SW 1271 (cell line): Measurements from ENCODE around the gene RNF17.

Source experiments
- DNase-seq, 2 experiments: peaks; one replicate each; lab custom pipeline; 2025; lab: John Stamatoyannopoulos, UW

The RNF17 gene

DNA sequence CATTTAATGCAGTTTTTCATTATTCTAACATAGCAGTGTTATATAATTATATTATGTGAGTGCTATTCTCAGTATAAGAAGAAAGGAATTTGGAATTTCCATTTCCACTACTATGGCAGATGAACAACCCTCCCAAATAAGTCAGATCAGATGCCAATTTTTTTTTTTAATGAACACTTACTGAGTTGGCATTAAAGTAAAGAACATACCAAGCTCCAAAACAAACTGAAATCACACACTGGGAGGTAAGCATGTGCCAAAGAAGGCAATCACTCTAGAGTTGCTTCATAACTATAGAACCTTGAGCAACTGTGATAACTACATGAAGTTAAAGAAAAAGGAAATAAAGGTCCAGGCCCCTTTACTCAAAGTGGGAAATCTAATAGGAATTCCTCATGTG is 90.3 kb downstream of the RNF17 start:
- DNase-seq = no peak

DNA sequence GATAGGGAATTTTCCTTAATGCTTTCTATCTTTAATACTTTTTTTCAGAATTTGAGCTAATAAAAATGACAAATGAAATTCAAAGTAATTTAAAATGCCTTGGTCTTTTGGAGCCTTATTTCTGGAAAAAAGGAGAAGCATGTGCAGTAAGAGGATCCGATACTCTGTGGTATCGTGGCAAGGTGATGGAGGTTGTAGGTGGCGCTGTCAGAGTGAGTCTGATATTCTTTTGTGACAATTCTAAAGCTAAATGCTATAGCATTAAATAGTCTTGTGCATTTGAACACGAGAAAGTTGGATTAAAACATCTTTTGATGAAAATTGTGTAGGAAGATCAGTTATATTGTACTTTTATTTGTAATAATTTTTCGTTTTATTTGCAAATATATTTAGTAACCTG is 95.0 kb downstream of the RNF17 start:
- DNase-seq = no peak

DNA sequence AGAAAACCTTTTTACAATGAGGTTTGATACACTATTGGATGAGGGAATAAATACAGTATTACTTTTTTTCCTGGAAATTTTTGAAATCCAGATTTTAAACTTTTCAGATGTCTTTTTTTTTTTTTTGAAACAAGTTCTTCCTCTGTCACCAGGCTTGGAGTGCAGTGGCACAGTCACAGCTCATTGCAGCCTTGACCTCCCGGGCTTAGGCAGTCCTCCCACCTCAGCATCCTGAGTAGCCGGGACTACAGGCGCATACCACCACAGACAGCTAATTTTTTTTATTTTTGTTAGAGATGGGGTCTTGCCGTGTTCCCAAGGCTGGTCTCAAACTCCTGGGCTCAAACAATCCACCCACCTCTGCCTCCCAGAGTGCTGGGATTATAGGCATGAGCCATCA is 96.8 kb downstream of the RNF17 start:
- DNase-seq = no peak

DNA sequence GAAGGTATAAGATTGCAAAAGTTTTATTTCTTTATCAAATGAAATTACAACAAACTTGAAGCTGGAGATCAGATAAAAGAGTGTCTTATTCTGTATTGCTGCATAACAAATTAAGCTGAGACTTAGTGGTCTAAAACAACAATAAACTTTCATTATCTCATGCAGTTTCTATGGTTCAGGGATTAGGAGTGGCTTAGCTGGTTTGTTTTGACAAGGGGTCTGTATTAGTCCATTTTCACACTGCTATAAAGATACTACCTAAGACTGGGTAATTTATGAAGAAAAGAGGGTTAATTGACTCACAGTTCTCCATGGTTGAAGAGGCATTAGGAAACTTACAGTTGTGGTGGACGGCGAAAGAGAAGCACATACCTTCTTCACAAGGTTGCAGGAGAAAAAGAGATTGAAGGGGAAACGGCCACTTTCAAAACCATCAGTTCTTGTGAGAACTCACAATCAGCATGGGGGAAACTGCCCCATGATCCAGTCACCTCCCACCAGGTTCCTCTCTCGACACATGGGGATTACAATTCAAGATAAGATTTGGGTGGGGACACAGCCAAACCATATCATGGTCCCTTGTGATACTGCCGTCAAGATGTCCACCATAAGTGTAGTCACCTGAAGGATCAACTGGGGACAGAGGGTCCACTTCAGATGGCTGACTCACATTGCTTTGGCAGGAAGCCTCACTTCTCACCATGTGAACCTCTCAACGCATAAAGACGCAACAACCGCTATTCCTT is 97.8 kb downstream of the RNF17 start:
- no peak for DNase-seq

DNA sequence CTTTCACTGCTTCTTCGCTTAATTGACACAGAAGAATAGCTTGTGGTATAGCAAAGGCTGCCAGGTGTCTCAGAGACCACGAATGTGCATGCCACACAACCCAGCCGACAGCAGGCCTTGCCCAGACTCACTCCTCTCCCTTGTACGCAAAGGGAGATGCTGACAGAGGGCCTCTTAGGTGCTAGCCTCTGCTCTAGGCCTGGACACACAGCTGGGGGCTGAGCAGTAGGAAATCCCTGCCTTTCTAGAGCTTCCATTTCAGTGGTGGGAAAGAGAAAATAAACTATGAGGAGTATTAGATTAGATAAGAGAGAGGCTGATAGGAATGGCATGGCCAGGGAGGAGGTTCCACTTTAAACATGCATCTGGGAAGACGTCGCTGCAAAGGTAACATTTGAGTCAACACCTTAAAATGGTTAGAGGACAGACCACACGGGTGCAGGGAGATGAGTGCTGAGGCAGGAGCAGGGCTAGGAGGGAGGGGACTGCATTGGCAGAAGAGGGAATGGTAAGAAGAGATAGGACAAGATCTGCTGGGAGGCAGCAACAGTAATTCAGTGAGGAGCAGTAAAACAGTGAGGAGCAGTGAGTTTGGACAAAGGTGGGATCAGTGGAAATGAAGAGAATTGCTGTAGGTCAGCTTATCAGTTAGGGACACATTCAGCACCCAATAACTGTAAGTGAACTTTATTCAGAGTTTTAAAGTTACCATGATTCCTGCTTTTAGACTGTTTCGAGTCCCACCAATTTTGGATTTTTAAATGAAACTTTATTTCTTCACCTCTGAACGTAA is 100.0 kb downstream of the RNF17 start:
- no peak for DNase-seq

DNA sequence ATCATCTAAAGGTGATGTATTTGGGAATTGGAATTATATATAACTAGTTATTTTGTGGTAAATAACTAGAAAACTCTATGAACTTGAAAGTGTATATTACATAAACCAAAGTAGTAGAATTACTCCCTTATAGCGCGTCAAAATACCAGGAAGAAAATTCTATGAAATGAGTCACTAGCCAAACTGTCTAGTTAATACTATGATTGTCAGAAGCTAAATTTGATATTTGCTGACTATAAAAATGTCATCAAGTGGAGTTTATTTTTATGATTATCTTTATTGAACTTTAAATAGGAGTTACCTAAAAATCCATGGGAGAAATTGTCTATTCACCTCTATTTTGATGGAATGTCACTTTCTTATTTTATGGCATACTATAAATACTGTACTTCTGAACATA is 100.6 kb downstream of the RNF17 start:
- DNase-seq = no peak

DNA sequence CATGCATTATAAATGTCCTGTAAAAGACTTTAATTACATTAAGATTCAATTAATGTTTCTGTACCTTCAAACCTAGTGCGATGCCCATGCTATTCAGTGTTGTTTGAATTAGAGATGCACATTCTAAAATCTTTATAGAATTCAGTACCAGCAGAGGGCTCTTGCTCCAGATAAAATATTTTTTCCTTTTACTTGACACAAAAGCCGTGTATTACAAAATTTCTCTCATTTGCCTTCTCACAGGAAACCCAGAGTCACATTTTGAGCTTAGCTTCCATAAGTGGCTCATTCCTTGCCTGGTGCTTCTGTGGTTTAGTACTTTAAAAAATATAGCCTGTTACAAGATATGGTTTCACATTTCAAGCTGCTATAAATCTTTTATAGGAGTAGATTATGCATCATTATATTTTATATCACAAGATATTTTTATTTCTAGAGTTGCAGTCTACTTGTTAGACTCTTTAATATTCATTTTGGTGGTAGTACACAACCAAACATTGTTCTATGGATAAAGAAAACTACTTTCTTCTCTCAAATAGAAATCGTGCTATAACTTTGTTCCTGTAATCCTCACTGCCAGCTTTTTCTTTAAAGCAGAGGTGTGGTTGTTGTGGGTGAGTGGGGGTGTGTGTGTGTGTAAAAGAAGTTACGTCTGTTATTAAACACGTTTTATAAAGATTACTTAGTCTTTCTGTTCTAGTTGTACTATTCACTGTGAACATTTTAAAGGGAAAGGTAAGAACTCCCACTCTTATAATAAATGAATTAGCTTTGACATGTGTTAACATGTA is 101.4 kb downstream of the RNF17 start:
- no peak for DNase-seq

DNA sequence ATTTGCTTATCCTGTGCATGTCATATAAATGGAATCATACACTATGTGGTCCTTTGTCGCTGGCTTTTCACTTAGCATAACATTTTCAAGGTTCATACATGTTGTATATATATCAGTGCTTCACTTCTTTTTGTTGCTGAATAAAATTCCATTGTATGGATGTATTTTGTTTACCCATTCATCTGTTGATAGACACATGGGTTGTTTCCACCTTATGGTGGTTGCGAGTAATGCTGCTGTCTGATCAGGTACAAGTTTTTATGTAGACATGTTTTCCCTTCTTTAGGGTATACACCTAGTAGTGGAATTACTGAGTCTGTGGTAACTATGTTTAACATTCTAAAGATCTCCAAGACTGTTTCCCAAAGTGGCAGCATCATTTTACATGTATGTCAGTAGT is 102.5 kb downstream of the RNF17 start:
- DNase-seq = no peak

DNA sequence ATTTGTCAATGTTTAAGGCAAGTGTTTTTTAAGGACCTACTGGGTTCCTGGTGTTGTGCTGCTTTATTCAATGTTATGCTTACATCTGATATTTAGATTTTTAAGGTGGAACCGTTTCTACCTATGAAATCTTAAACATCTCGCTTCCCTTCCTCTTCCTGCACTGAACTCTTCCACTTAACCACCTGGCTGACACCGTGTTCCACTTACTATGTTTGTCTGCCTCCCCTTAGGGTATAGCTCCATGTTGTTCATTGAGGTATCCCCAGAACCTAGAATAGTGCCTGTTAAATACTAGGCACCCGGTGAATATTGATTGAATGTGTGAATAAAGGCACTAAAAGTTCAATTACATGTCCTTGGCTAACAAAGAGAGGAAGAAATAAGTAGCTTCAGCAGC is 104.9 kb downstream of the RNF17 start:
- DNase-seq = no peak

DNA sequence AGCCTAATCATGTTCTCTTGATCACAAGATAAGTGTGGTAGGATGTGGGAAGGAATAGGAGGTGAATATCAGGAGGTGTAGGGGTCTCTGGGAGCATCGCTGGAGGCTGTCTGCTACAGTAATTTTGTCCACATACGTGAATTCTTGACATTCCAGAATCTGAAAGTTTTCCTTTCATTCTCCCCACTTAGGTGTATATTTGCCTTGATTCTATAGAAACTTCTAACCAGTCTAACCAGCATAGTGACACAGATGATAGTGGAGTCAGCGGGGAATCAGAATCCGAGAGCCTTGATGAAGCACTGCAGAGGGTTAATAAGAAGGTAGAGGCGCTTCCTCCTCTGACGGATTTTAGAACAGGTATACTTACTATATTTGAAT is 106.4 kb downstream of the RNF17 start:
- DNase-seq = no peak

DNA sequence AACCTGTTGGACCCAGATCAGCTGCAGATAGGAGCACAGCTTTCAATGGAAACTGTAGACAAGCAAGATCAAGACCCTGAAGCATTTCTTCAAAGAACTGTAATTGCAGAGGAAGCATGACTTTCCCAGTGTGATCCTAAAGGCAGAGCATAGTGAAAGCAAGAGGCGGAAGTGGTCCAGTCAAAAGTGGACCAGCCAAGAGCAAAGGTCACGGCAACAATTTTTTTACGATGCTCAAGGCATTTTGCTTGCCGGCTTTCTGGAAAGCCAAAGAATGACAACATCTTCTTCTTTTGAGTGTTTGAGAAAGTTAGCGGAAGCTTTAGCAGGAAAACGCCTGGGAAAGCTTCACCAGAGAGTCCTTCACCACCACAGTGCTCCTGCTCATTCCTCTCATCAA is 111.6 kb downstream of the RNF17 start:
- DNase-seq = no peak

DNA sequence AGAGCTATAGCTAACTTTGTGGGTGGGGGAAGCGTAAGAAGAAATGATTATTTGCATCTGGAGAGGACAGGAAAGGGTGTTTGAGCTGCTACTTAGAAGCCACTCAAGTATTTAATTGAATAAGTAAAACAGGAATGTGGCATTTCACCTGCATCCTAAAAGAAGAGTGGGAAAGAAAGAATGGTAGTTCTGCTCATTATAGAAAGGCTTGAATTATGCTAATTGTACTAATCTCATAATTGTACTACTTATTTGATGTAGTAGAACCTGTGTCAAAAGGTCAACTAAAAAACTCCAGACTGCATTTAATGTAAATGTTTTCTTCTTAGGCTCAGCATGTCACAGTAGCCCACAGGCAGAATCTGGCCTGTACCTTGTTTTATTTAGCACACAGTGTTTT is 113.6 kb downstream of the RNF17 start:
- DNase-seq = no peak

DNA sequence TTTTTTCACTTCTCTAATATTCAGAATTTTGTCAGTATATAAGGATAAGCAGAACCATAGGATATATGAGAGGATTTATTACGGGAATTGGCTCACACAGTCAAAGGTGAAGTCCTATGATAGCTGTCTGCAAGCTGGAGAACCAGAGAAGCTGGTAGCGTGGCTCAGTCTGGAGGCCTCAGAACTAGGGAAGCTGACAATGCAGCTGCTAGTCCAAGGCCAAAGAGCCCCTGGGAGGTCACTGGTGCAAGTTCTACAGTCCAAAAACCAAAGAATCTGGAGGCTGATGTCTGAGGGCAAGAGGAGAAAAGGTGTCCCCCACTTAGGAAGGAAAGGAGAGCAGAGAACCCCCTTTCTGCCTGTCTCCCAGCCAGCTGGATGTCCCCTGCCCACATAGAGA is 114.4 kb downstream of the RNF17 start:
- DNase-seq = no peak

DNA sequence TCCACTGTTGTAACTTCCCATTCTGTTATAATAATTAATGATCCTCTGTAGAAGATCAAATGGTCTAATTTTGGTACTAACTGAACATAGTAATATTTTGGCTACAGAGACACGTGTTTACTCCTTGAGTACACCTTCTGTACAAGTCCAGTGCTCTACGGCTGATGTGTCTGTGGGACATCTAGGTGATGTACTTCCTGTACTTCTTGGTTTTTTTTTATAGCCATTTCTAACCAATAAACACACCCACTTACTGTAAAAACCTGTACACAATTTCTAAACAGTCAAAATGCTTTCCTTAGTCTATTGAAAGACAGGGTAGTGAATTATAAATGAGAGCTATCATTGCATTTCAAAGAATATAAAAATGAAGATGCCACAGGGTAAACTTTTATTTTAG is 118.7 kb downstream of the RNF17 start:
- DNase-seq = no peak

DNA sequence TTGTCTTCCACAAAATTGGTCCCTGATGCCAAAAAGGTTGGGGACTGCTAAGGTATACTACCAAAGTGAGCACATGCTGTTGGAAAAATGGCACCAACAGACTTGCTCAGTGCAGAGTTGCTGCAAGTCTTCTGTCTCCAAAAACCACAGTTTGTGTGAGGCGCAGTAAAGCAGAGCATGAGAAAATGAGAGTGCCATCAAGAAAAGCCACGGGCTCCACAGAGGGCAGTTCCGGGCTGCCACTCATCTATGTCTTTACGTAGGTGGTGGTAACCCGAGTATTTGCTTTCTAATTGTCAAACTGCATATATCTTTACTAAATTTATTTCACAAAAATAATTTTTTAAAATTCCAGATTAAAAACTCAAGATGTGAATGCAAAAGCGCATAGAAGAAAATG is 123.8 kb downstream of the RNF17 start:
- DNase-seq = no peak

DNA sequence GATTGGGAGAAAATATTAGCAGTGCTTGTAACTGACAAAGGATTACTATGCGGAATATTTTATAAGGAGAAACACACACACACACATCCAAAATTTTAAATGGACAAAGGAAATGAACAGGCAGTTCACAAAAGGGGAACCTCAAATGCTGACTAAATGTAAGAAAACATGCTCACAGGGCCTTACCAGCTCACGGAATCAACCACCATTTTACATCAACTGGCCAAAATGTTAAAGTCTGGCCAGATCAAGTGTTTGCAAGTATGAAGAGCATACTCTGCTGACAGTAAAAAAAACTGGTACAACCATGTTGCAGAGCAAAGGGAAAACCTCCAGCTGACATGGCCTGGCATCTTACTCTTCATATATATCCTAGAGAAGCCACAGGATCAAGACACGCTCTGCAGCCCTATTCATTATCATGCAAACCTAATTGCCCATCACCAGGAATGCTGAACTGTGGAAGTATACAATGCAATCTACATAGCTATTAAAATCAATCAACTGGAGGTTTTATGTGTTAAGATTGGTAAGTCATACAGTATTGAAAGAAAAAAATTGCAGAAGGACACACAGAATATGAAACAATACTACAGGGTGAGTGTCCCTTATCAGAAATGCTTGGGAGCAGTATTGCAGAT is 124.4 kb downstream of the RNF17 start:
- DNase-seq = no peak

DNA sequence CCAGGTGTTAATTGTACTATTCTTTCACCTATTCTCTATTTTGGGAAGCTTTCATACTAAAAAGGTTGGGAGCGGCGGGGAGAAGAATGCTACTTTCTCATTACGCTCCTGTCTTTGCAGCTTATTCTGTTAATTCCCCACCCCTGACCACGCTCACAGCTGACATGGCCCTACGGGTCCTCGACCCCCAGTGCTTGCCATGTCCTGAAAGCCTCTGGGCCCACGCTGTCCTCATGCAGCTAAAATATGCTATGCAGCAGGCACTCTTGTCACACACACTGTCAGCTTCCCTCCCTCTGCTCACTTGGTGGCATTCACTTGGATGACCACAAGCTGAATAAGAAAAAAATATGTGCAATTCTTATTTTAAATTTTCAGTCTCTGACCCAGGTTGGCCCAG is 126.3 kb downstream of the RNF17 start:
- no peak for DNase-seq

DNA sequence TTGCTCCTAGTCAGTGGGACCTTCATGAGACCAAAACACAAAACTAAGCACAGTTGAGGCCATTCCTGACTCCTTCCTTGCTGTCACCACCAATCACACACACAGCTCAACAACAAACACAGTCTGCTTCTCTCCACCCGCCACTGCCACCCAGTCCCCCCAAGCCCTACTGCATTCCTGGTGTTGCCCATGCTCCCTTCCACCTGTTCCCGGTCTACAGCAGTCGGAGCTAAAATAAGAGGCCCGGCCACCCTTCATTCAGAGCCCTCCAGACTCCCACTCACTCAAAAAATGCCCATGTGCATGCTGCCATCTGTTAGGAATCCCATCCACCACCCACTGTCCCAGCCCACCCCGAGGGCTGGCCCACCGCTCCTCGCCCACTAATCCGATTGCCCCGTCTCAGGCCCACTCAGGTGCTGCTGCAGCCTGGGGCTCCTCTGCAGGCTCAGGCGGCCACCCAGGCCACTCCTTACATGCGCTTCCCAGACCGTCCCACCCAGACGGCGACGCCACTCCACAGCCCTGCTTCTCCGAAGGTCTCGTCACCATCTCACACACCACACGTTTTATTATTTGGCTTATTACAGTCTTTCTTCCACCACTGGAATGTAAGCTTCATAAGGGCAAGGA is 127.6 kb downstream of the RNF17 start:
- no peak for DNase-seq

DNA sequence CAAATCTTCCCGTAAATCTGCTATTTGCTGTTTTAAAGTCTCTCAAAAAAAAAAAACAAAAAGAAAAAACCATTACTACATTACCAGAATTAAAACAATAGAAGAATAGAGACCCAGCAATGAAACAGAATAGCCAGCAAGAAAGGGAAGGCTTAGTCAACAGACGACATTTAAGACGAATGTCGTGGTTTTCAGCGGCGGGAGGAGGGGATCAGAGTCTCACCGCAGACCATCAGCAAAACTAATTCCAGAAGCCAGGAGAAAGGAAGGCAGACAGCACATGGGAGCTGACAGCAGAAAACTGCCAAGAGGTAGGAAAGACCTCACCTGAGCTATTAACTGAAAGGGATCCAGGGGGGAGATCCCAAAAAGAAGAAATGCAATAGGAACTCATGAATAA is 128.9 kb downstream of the RNF17 start:
- no peak for DNase-seq

DNA sequence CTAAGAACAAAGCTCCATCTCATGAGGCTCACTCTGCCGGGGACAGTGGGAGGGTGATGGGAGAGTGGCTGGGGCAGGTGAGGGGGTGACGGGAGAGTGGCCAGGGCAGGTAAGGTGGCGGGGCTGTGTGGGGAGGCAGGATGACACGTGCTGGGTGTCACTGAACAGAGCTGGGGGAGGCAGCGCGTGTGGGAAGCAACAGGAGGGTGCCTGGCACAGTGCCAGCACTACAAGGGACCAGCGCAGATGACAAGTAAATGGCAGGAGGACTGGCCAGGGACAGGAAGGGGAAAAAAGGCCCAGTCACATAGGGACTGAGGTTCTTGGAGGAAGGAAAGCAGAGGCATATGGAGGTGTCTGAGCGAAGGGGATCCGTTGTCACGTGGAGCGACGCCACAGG is 129.9 kb downstream of the RNF17 start:
- no peak for DNase-seq

DNA sequence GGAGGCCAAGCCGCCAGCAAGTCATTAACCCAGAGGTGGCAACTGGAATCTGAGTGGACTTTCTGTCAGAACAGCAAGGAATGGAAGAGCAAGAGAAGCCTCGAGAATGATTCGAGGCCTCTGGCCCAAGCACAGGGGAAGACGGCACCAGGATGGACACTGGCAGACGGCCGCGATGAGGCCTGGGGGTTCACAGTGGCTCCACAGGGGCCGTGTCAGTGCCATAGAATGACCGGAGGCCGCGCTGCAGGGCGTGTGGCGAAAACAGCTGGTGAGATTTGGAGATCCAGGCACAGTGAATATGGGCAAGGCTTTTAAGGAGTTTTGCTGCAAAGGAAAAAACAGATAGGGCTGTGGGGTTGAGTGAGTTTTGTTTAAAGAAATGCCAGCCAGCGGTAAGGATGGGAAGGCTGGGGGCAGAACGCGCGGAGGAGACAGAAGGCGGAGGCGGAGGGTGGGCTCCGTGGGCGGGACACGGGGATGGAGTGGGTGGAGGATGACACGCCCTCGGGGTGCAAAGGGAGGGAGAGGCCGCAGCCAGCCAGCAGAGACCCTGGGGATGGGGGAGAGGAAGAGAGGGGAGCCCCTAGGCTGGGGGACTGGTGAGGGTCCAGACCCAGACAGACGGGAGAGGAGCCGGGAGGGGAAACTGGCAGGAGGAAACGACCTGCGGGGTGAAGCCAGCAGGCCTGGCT is 130.5 kb downstream of the RNF17 start:
- no peak for DNase-seq

DNA sequence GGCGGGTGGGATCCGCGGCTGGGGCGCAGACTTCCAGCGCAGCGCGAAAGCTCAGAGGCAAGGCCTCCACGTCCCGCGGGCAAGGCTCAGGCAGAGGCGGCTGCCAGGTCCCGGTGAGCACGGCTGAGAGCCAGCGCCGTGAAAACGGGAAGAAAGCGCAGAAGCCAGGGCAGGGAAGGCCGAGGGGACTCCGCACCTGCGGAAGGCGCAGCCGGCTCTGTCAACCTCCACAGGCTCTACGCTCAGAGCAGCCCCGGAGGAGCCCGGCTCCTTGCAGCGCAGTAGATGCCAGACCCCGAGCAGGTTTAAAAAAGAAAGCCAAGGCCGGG is 131.0 kb downstream of the RNF17 start:
- no peak for DNase-seq
